ENCODE measurements around the gene CAMTA1. TPM values are rescaled to one million over a fixed set of nuclear protein-coding genes. Genes with fewer than 3 reads are reported as not detected.
"Not testable (repeated sequence)": the region's sequence is repeated elsewhere in the genome, so short reads cannot be mapped to it uniquely, and the experiment has no call there.

CAMTA1 gene
- total RNA-seq, 1 experiment from 2014 or later = 69.5 TPM

- BruUV-seq (replicated peaks); H4K20me1 ChIP-seq (ENCODE audit: insufficient read depth); H3K9ac ChIP-seq (ENCODE audit: low read length); RAD21 ChIA-PET (ENCODE audit: low non-redundant PET in 1 of 2, low total read pairs in 2 of 2, uncharacterized antibody in 2 of 2, unreplicated experiment in 2 of 2); H3K4me3 ChIP-seq (replicated peaks in 1 of 2; ENCODE audit: low read depth in 1 of 2, low read length in 2 of 2); H3K36me3 ChIP-seq (ENCODE audit: control insufficient read depth in 1 of 2, insufficient read depth in 2 of 2, low read length in 2 of 2); H3K4me2 ChIP-seq (ENCODE audit: low read length); H3K9me2 ChIP-seq (ENCODE audit: insufficient read depth); DNase-seq (ENCODE audit: low read depth, low spot score); intact Hi-C loops (cut with micrococcal nuclease); H3K79me2 ChIP-seq (ENCODE audit: insufficient read depth, low read length); CTCF ChIA-PET; H3K9me3 ChIP-seq (ENCODE audit: control insufficient read depth in 1 of 2, insufficient read depth in 1 of 2, low read depth in 1 of 2, low read length in 2 of 2); H3K27ac ChIP-seq (ENCODE audit: low read depth, low read length); H3K4me1 ChIP-seq (ENCODE audit: control insufficient read depth in 1 of 2, insufficient read depth in 2 of 2, low read length in 2 of 2); H3K27me3 ChIP-seq (ENCODE audit: insufficient read depth, low read length); H2AFZ ChIP-seq (ENCODE audit: low read depth, low read length, poor library complexity, severe bottlenecking); ATAC-seq: not testable (repeated sequence)
- POLR2A ChIA-PET = interaction anchor here (0.7 kb wide), 1 partner anchor 618 kb away, joined by 3 read pairs; no protein-coding TSS in a partner anchor
These were observed 545.5 kb downstream of the CAMTA1 start for GRCh38 chr1:7330726-7331125.

GRCh38 chr1:7331926-7332535, 546.8 kb downstream of the CAMTA1 start:
- Histone ChIP-seq H3K9ac (ENCODE audit: low read length) (no peak overlapping the region), H3K4me1 (ENCODE audit: control insufficient read depth in 1 of 2, insufficient read depth in 2 of 2, low read length in 2 of 2) (no peaks in the 10 kb centered on the region; a peak in 1 of 4 replicates), H3K27ac (ENCODE audit: low read depth, low read length) (no peak overlapping the region), H3K4me3 (replicated peaks in 1 of 2; ENCODE audit: low read depth in 1 of 2, low read length in 2 of 2) (no peak overlapping the region), H3K79me2 (ENCODE audit: insufficient read depth, low read length) (no peaks in the 10 kb centered on the region), H3K9me2 (ENCODE audit: insufficient read depth) (no peaks in the 10 kb centered on the region), H3K36me3 (ENCODE audit: control insufficient read depth in 1 of 2, insufficient read depth in 2 of 2, low read length in 2 of 2) (no peaks in the 10 kb centered on the region), H4K20me1 (ENCODE audit: insufficient read depth) (no peaks in the 10 kb centered on the region), H3K4me2 (ENCODE audit: low read length) (no peak overlapping the region), H2AFZ (ENCODE audit: low read depth, low read length, poor library complexity, severe bottlenecking) (no peak overlapping the region), H3K27me3 (ENCODE audit: insufficient read depth, low read length) (no peaks in the 10 kb centered on the region), H3K9me3 (ENCODE audit: control insufficient read depth in 1 of 2, insufficient read depth in 1 of 2, low read depth in 1 of 2, low read length in 2 of 2) (peaks cover 0 to 9% of the 10 kb centered on the region in 2 experiments; a peak in 1 of 4 replicates)
- ChIA-PET CTCF (no interaction called here), RAD21 (ENCODE audit: low non-redundant PET in 1 of 2, low total read pairs in 2 of 2, uncharacterized antibody in 2 of 2, unreplicated experiment in 2 of 2) (no interaction called here), POLR2A (no interaction called here)
- no peak for ATAC-seq
- no peak for DNase-seq (ENCODE audit: low read depth, low spot score)
- no peak for TF ChIP-seq POLR2A (IDR thresholded peaks at IDR 0.05; ENCODE audit: borderline replicate concordance, extremely low read depth, insufficient read depth, insufficient read length)
- no peak for TF ChIP-seq RAD21 (IDR thresholded peaks at IDR 0.05; ENCODE audit: low read depth)
- TF ChIP-seq CBX3 (IDR thresholded peaks at IDR 0.05; ENCODE audit: low read depth) = no peak
- TF ChIP-seq ZNF274 (IDR thresholded peaks at IDR 0.05; ENCODE audit: low read depth, low read length) = no peak
- TF ChIP-seq EGR1 (IDR thresholded peaks at IDR 0.05; ENCODE audit: low read depth) = no peak
- TF ChIP-seq SIN3A (IDR thresholded peaks at IDR 0.05; ENCODE audit: low read depth) = no peak
- TF ChIP-seq REST (IDR thresholded peaks at IDR 0.05; ENCODE audit: low read depth) = no peak
- TF ChIP-seq ZBTB33 (IDR thresholded peaks at IDR 0.05; ENCODE audit: extremely low read depth, insufficient replicate concordance, low read length) = no peak
- no peak for TF ChIP-seq POLR2AphosphoS5 (IDR thresholded peaks at IDR 0.05; ENCODE audit: low read depth, low read length)
- BruUV-seq (replicated peaks) = no TSS peak
- intact Hi-C loops (cut with micrococcal nuclease) = no loop called here

Measured in HCT116 (cell line).